ENCODE measurements around the gene MAPKAPK2. TPM values are rescaled to one million over a fixed set of nuclear protein-coding genes. Genes with fewer than 3 reads are reported as not detected.

Gene MAPKAPK2
- total RNA-seq, 1 donor from 2014 or later: 51.1 TPM

DNA sequence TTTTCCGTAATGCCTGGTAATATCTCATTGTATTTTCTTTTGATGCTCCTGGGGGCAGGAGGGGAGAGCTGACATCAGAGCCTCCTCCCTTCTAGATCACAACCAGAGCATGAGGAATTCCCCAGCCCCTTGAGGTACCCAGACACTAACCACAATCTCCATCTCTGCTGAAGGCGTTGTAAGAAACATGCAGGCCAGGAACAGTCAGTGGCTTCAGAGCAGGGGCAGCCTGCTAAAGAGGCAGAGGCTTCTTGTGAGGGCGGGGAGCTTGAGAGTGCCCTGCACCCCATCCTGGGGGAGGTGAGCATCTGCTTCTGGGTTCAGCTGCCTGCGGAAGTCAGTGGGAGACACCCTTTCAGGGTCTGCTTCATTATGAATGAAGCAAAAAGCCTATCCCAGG, 19.0 kb downstream of the MAPKAPK2 start:
- no peaks in the 10 kb centered on the region for H3K27me3 ChIP-seq
- peaks cover 78% of the 10 kb centered on the region for H3K4me1 ChIP-seq
- no peak overlapping the region for H3K27ac ChIP-seq
- no peaks in the 10 kb centered on the region for H3K36me3 ChIP-seq
- no peaks in the 10 kb centered on the region for H3K9me3 ChIP-seq
- intact Hi-C loops (cut with DNase I): no loop called here
- DNase-seq (ENCODE audit: extremely low spot score in 2 of 2): no peak
- TF ChIP-seq POLR2A (IDR thresholded peaks at IDR 0.05): no peak
- TF ChIP-seq POLR2AphosphoS5 (IDR thresholded peaks at IDR 0.05; ENCODE audit: insufficient read depth in 1 of 2, low read depth in 1 of 2): no peak
- TF ChIP-seq CTCF (IDR thresholded peaks at IDR 0.05): no peak
- H3K4me3 ChIP-seq: no peak overlapping the region

DNA sequence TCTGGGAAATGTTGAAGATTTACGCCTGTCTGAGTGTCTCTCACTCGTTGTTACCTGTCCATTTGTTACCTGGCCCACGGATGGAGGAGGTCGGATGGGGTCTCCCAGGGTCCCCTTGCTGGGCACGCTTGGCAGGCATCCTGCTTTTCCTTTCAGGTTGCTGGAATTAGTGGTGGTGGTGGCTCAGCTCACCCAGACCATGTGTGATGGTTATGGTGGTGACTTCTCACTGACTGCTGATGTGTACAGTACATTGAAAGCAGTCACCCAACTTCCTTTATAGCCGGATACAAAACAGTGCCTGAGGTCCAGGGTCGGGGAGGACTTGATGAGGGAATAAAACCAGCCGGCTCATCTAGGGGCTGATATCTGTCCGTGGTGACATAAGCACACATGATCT, 19.5 kb downstream of the MAPKAPK2 start:
- peaks cover 78% of the 10 kb centered on the region for H3K4me1 ChIP-seq
- no peaks in the 10 kb centered on the region for H3K36me3 ChIP-seq
- no peak overlapping the region for H3K4me3 ChIP-seq
- no peak overlapping the region for H3K27ac ChIP-seq
- no peaks in the 10 kb centered on the region for H3K27me3 ChIP-seq
- TF ChIP-seq POLR2AphosphoS5 (IDR thresholded peaks at IDR 0.05; ENCODE audit: insufficient read depth in 1 of 2, low read depth in 1 of 2) (no peak), POLR2A (IDR thresholded peaks at IDR 0.05) (no peak), CTCF (IDR thresholded peaks at IDR 0.05) (no peak)
- H3K9me3 ChIP-seq: no peaks in the 10 kb centered on the region
- intact Hi-C loops (cut with DNase I): no loop called here
- no peak for DNase-seq (ENCODE audit: extremely low spot score in 2 of 2)

DNA sequence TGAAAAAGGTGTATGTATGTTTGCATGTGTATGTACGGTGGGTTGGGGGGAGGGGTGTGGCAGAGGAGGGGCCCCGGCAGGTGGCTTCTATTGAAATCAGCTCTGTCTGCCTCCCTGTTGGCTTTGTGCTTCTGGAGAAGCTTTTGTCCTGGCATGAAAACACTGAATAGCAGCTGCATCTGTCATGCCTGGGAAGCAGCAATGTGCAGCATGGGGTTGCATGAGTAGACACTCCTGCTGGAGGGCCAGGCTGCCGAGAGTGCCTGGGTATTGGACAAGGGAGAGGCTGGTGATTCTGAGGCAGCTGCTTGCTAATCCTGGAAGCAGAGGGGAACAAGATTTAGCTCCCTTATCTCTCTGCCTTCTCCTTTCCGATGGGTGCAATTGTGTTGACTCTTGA, 20.5 kb downstream of the MAPKAPK2 start:
- intact Hi-C loops (cut with DNase I): no loop called here
- H3K4me3 ChIP-seq: no peak overlapping the region
- H3K4me1 ChIP-seq: peaks cover 78% of the 10 kb centered on the region
- no peak for DNase-seq (ENCODE audit: extremely low spot score in 2 of 2)
- no peaks in the 10 kb centered on the region for H3K27me3 ChIP-seq
- no peaks in the 10 kb centered on the region for H3K9me3 ChIP-seq
- peak overlapping the region; percentile 65 for H3K27ac ChIP-seq
- H3K36me3 ChIP-seq: no peaks in the 10 kb centered on the region
- no peak for TF ChIP-seq CTCF (IDR thresholded peaks at IDR 0.05)
- no peak for TF ChIP-seq POLR2A (IDR thresholded peaks at IDR 0.05)
- no peak for TF ChIP-seq POLR2AphosphoS5 (IDR thresholded peaks at IDR 0.05; ENCODE audit: insufficient read depth in 1 of 2, low read depth in 1 of 2)

GRCh38 chr1:206705726-206706297, 21.1 kb downstream of the MAPKAPK2 start:
- intact Hi-C loops (cut with DNase I): no loop called here
- no peak for DNase-seq (ENCODE audit: extremely low spot score in 2 of 2)
- no peak for TF ChIP-seq POLR2AphosphoS5 (IDR thresholded peaks at IDR 0.05; ENCODE audit: insufficient read depth in 1 of 2, low read depth in 1 of 2)
- TF ChIP-seq POLR2A (IDR thresholded peaks at IDR 0.05): no peak
- TF ChIP-seq CTCF (IDR thresholded peaks at IDR 0.05): no peak
- Histone ChIP-seq H3K36me3 (no peaks in the 10 kb centered on the region), H3K27me3 (no peaks in the 10 kb centered on the region), H3K27ac (peak overlapping the region; percentile 65), H3K9me3 (no peaks in the 10 kb centered on the region), H3K4me1 (peaks cover 78% of the 10 kb centered on the region), H3K4me3 (no peak overlapping the region)

DNA sequence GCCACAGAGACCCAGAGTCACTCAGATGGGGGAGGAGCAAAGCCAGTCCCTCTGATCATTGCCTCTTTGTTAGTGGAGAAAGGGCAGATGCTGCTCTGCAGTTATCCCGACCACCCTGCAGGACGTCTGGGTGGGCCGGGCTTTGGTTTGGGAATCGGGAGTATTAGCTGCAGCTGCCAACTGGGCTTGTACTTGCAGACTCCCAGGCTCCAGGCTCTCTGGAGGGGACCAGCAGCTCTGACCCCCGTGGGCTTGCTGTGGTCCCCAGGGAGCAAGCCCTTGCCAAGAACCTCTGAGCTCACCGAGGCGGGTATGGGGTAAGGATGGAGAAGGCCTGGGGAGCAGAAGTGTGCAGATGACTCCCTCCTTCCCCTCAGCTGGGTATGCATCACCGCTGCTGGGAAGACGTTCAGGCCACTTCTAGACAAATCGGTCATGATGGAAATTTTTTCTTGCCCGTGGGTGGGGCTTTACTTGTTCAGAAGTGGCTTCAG, 21.6 kb downstream of the MAPKAPK2 start:
- H3K36me3 ChIP-seq: no peaks in the 10 kb centered on the region
- H3K4me3 ChIP-seq: no peak overlapping the region
- H3K4me1 ChIP-seq: peaks cover 78% of the 10 kb centered on the region
- H3K27ac ChIP-seq: peak overlapping the region; percentile 65
- no peaks in the 10 kb centered on the region for H3K27me3 ChIP-seq
- DNase-seq (ENCODE audit: extremely low spot score in 2 of 2): no peak
- intact Hi-C loops (cut with DNase I): no loop called here
- TF ChIP-seq CTCF (IDR thresholded peaks at IDR 0.05) (no peak), POLR2AphosphoS5 (IDR thresholded peaks at IDR 0.05; ENCODE audit: insufficient read depth in 1 of 2, low read depth in 1 of 2) (peak in 1 of 2 donors; percentile 35)
- H3K9me3 ChIP-seq: no peaks in the 10 kb centered on the region
